ENCODE measurements around the gene TBC1D14.
A peak's percentile ranks its signal among the peaks of the same experiment; 100 is the strongest.
"Not testable (repeated sequence)": the region's sequence is repeated elsewhere in the genome, so short reads cannot be mapped to it uniquely, and the experiment has no call there.

The TBC1D14 gene

GRCh38 chr4:6972911-6973310 lies 63.3 kb downstream of the TBC1D14 start:
- H3K4me2 ChIP-seq (ENCODE audit: low read length) = no peak overlapping the region
- H4K20me1 ChIP-seq (ENCODE audit: insufficient read depth, low read length) = 0 out of 2 replicates have a peak, but pooled peaks cover 4% of the 10 kb centered on the region
- H3K79me2 ChIP-seq (ENCODE audit: low read length) = no peaks in the 10 kb centered on the region
- TF ChIP-seq CTCF (IDR thresholded peaks at IDR 0.05; ENCODE audit: low read depth, low read length) (no peak), EZH2phosphoT487 (IDR thresholded peaks at IDR 0.05; ENCODE audit: low read depth) (no peak)
- no peak overlapping the region for H3K4me3 ChIP-seq (ENCODE audit: low read length)
- H2AFZ ChIP-seq (ENCODE audit: low read depth, low read length) = no peak overlapping the region
- no peak overlapping the region for H3K27ac ChIP-seq (ENCODE audit: low read length)
- H3K9me3 ChIP-seq (ENCODE audit: insufficient read depth, low read length) = no peaks in the 10 kb centered on the region
- H3K27me3 ChIP-seq (ENCODE audit: low read depth, low read length) = no peaks in the 10 kb centered on the region
- H3K4me1 ChIP-seq (ENCODE audit: low read length) = 0 out of 2 replicates have a peak, but pooled peaks cover 2% of the 10 kb centered on the region
- H3K36me3 ChIP-seq (replicated peaks; ENCODE audit: low read depth, low read length) = peaks cover 2% of the 10 kb centered on the region
- H3K9ac ChIP-seq (ENCODE audit: low read length) = no peak overlapping the region

DNA sequence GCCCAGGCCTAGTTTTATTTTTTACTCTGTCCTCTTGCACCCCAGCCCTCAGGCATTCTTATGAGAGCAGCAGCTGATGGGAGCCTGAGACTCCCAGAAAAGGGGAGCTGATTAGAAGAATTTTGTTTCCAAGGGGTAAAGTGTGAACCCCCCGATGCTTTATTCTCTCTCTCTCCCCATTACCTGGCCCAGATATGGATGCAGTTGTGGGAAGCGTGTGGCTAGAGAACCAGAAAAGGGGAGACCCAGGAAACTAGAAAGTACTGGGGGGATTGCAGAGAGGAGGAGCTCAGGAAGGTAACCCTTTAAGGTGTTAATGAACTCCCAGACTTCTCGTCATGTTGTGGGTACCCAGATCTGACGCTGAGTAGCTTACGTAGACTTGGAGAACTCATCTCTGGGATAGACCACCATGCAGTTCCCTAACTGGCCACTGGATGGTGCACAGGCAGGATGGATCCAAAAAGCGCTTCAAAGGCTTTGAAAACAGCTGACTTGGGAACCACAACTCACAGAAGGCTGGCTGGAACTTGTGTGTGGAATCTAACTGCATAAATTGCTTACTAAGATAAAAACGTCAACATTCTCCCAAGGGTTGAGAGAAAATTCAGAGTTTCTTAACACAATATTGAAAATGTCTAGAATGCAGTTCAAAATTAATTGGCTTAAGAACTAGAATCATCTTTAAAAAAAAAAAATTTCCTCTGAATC lies 64.7 kb downstream of the TBC1D14 start:
- Histone ChIP-seq H3K9me3 (ENCODE audit: insufficient read depth, low read length) (no peaks in the 10 kb centered on the region), H4K20me1 (ENCODE audit: insufficient read depth, low read length) (0 out of 2 replicates have a peak, but pooled peaks cover 4% of the 10 kb centered on the region), H3K27ac (ENCODE audit: low read length) (no peak overlapping the region), H3K4me2 (ENCODE audit: low read length) (no peak overlapping the region), H3K36me3 (replicated peaks; ENCODE audit: low read depth, low read length) (peaks cover 2% of the 10 kb centered on the region), H3K27me3 (ENCODE audit: low read depth, low read length) (no peaks in the 10 kb centered on the region), H3K79me2 (ENCODE audit: low read length) (no peaks in the 10 kb centered on the region), H3K4me3 (ENCODE audit: low read length) (no peak overlapping the region), H3K4me1 (ENCODE audit: low read length) (0 out of 2 replicates have a peak, but pooled peaks cover 2% of the 10 kb centered on the region), H3K9ac (ENCODE audit: low read length) (no peak overlapping the region), H2AFZ (ENCODE audit: low read depth, low read length) (no peak overlapping the region)
- TF ChIP-seq CTCF (IDR thresholded peaks at IDR 0.05; ENCODE audit: low read depth, low read length) (peak; percentile 83), EZH2phosphoT487 (IDR thresholded peaks at IDR 0.05; ENCODE audit: low read depth) (no peak)

- H3K9ac ChIP-seq (ENCODE audit: low read length); H3K4me1 ChIP-seq (ENCODE audit: low read length); H4K20me1 ChIP-seq (ENCODE audit: insufficient read depth, low read length); H3K4me2 ChIP-seq (ENCODE audit: low read length); H2AFZ ChIP-seq (ENCODE audit: low read depth, low read length); H3K9me3 ChIP-seq (ENCODE audit: insufficient read depth, low read length); H3K36me3 ChIP-seq (replicated peaks; ENCODE audit: low read depth, low read length); H3K27ac ChIP-seq (ENCODE audit: low read length); H3K27me3 ChIP-seq (ENCODE audit: low read depth, low read length); H3K4me3 ChIP-seq (ENCODE audit: low read length); H3K79me2 ChIP-seq (ENCODE audit: low read length): not testable (repeated sequence)
Measured at GRCh38 chr4:6977846-6978245, 68.2 kb downstream of the TBC1D14 start.

DNA sequence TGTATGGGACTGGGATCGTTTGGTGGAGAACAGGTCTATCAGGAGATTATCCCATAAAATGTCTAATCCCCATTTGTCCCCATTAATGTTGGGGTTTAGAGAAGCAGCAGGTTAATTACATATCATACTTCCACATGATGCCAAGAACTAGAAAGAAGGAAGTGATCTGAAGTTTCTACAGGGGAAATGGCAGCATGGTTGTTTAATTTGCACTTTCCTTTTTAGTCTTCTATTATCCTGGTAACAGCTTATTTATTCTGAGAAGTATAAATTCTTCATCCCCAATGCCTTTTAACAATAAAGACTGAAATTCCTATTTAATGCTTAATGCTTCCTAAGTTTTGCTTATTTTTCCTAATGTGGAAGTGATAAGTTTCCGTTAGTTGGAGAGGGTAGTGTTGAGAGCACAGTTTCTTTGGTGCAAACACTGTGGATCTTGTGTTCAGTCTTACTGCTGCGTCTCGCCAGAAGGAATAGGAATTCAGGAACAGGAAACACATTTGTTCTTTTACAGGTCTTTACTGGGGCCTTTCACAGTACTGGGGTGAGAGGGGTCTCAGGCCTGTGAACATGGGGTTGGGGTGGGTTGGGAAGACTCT lies 74.0 kb downstream of the TBC1D14 start:
- no peak overlapping the region for H3K9ac ChIP-seq (ENCODE audit: low read length)
- peak overlapping the region; percentile 12; the same call in 1 of the 2 replicates for H3K4me2 ChIP-seq (ENCODE audit: low read length)
- peaks cover 35% of the 10 kb centered on the region for H3K79me2 ChIP-seq (ENCODE audit: low read length)
- TF ChIP-seq EZH2phosphoT487 (IDR thresholded peaks at IDR 0.05; ENCODE audit: low read depth) = no peak
- TF ChIP-seq CTCF (IDR thresholded peaks at IDR 0.05; ENCODE audit: low read depth, low read length) = no peak
- peaks cover 11% of the 10 kb centered on the region; the same call in 1 of the 2 replicates for H4K20me1 ChIP-seq (ENCODE audit: insufficient read depth, low read length)
- no peak overlapping the region for H2AFZ ChIP-seq (ENCODE audit: low read depth, low read length)
- peaks cover 28% of the 10 kb centered on the region for H3K4me1 ChIP-seq (ENCODE audit: low read length)
- H3K36me3 ChIP-seq (replicated peaks; ENCODE audit: low read depth, low read length) = no peaks in the 10 kb centered on the region
- H3K9me3 ChIP-seq (ENCODE audit: insufficient read depth, low read length) = no peaks in the 10 kb centered on the region
- no peak overlapping the region for H3K27ac ChIP-seq (ENCODE audit: low read length)
- no peak overlapping the region for H3K4me3 ChIP-seq (ENCODE audit: low read length)
- H3K27me3 ChIP-seq (ENCODE audit: low read depth, low read length) = no peaks in the 10 kb centered on the region
